Measurements from ENCODE around the gene TXNDC5. TPM values are rescaled to one million over a fixed set of nuclear protein-coding genes. Genes with fewer than 3 reads are reported as not detected.
"Not testable (repeated sequence)": the region's sequence is repeated elsewhere in the genome, so short reads cannot be mapped to it uniquely, and the experiment has no call there.

The TXNDC5 gene
- total RNA-seq, 1 donor, result 365 TPM

DNA sequence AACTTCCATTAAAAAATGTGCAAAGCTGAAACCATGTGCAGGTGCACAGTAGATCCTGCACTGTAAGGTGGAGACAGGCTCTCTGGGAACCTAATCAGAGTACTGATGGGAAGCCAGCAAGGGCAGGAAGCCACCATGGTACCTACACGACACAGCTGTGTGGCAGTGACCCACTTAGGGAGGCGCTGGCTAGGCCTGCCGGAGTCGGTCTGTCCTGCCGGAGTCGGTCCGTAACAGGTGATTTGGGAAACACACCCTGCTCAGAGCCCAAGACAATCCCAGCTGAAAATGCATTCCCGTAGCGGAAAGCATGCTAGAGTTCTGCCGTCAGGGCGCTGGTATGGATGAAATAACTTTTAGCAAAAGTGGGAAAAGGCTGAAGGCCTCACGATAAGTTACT, 17.2 kb downstream of the TXNDC5 start:
- TF ChIP-seq, protein P1, sequence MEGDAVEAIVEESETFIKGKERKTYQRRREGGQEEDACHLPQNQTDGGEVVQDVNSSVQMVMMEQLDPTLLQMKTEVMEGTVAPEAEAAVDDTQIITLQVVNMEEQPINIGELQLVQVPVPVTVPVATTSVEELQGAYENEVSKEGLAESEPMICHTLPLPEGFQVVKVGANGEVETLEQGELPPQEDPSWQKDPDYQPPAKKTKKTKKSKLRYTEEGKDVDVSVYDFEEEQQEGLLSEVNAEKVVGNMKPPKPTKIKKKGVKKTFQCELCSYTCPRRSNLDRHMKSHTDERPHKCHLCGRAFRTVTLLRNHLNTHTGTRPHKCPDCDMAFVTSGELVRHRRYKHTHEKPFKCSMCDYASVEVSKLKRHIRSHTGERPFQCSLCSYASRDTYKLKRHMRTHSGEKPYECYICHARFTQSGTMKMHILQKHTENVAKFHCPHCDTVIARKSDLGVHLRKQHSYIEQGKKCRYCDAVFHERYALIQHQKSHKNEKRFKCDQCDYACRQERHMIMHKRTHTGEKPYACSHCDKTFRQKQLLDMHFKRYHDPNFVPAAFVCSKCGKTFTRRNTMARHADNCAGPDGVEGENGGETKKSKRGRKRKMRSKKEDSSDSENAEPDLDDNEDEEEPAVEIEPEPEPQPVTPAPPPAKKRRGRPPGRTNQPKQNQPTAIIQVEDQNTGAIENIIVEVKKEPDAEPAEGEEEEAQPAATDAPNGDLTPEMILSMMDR (IDR thresholded peaks at IDR 0.05; ENCODE audit: insufficient read depth, low read depth, low read length), result no peak
- no peak for DNase-seq (ENCODE audit: low read depth)

GRCh38 chr6:7892367-7892766, 18.2 kb downstream of the TXNDC5 start:
- DNase-seq (ENCODE audit: low read depth); H3K4me3 ChIP-seq (ENCODE audit: low read depth, low read length): not testable (repeated sequence)

More for the DNA sequence above, 17.2 kb downstream of the TXNDC5 start:
- H3K4me3 ChIP-seq (ENCODE audit: low read depth, low read length), result no peak overlapping the region

- no peak for DNase-seq (ENCODE audit: low read depth)
- TF ChIP-seq, protein P1 (IDR thresholded peaks at IDR 0.05; ENCODE audit: insufficient read depth, low read depth, low read length), result no peak
- no peak overlapping the region for H3K4me3 ChIP-seq (ENCODE audit: low read depth, low read length)
These were observed 19.3 kb downstream of the TXNDC5 start for GRCh38 chr6:7891078-7891872.

- TF ChIP-seq, protein P1 (IDR thresholded peaks at IDR 0.05; ENCODE audit: insufficient read depth, low read depth, low read length), result no peak
- DNase-seq (ENCODE audit: low read depth), result no peak
- H3K4me3 ChIP-seq (ENCODE audit: low read depth, low read length), result no peak overlapping the region
These were observed 21.8 kb downstream of the TXNDC5 start for GRCh38 chr6:7888587-7889357.

DNA sequence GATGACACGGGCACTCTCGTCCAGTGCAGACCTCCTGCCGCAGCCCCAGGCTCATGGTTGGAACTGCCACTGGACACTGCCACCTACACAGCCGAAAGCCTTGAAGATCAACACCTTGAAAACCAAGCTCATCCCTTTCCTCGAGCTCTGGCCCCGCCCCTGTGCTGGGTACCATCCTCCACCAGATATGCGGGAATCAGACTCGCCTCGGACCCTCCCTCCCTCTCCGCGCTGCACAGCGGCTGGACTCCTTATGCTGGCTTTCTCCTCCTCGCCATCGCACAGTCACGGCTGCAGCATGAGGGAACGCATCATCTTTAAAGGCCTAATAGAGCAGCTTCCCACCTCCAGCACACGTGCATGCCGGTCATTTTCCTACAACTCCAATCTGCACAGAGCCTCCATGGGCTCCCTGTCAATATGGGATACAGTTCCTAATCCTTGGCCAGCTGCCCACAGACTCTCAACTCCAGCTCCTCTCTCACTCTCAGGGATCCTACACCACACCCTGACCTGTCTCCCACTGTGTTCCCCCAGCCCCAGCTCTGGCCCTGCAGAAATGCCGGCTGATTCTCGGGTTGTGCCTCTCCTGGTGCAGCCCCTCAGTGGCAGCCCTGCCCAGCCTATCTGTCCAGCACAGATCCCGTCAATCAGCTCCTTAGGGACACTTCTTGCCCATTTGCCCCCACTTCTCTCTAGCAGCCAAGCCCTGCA, 23.2 kb downstream of the TXNDC5 start:
- no peak for DNase-seq (ENCODE audit: low read depth)
- H3K4me3 ChIP-seq (ENCODE audit: low read depth, low read length), result no peak overlapping the region
- TF ChIP-seq, protein P1 (IDR thresholded peaks at IDR 0.05; ENCODE audit: insufficient read depth, low read depth, low read length), result no peak

- DNase-seq (ENCODE audit: low read depth), result no peak
- H3K4me3 ChIP-seq (ENCODE audit: low read depth, low read length), result no peak overlapping the region
- TF ChIP-seq, protein P1 (IDR thresholded peaks at IDR 0.05; ENCODE audit: insufficient read depth, low read depth, low read length), result no peak
These were observed 24.5 kb downstream of the TXNDC5 start for GRCh38 chr6:7886132-7886531.

- DNase-seq (ENCODE audit: low read depth), result no peak
- no peak overlapping the region for H3K4me3 ChIP-seq (ENCODE audit: low read depth, low read length)
- TF ChIP-seq, protein P1 (IDR thresholded peaks at IDR 0.05; ENCODE audit: insufficient read depth, low read depth, low read length), result no peak
These were observed 27.2 kb downstream of the TXNDC5 start for GRCh38 chr6:7883381-7883780.

Measured in fibroblast of villous mesenchyme (primary cell).